K562 (cell line): ENCODE results near the gene PRKAR1B. TPM values are rescaled to one million over a fixed set of nuclear protein-coding genes. Genes with fewer than 3 reads are reported as not detected.

Experiments
- ATAC-seq: fragments of 200-7000 bp; cut with Tn5 transposase; 3 replicates; pipeline ENCODE4 v1.9.1; 2020; ENCODE audit warnings: moderate library complexity
- BruUV-seq: library from RNA; stranded (reverse); fragments of 400-500 nt; replicated peaks from 2 replicates; lab custom pipeline; 2021; lab: Mats Ljungman, UMichigan
- CTCF ChIA-PET: fragments of 300-600 bp; formaldehyde crosslinking; extraction: SDS; loops from one replicate; lab custom pipeline; 2021; ENCODE audit warnings: low intra/inter-chr PET ratio; lab: Yijun Ruan, JAX
- POLR2A ChIA-PET: fragments of 300-600, 350-650 bp; sonication (Branson Sonifier 250); formaldehyde crosslinking; extraction: SDS; loops from one replicate; lab custom pipeline; 2021; ENCODE audit warnings: antibody characterized with exemption, inconsistent platforms; lab: Yijun Ruan, JAX
- DNase-seq, 4 experiments: peaks; one replicate each; pipeline versions ENCODE4 v3.0.0 to v3.0.0-alpha.2; 2011 to 2018; ENCODE audit warnings: low spot score in 3 of 4, mixed read lengths in 3 of 4; ENCODE audit errors: extremely low read depth in 1 of 4
- FAIRE-seq: peaks from 2 replicates; lab custom pipeline; 2011; peaks lifted over from hg19 to GRCh38; lab: Jason Lieb, UNC
- H2AFZ ChIP-seq: 2 replicates; pipeline ENCODE4 v1.6.0; 2011; ENCODE audit warnings: low read depth, low read length, control low read depth, inconsistent platforms
- H3K27ac ChIP-seq: fragments of 200-600 bp; 3 replicates; pipeline ENCODE4 v1.8.0; 2011; ENCODE audit warnings: low read depth, mild to moderate bottlenecking, control low read depth, inconsistent platforms, low read length, moderate library complexity, mixed read lengths; ENCODE audit errors: extremely low read depth
- H3K27me3 ChIP-seq, 2 experiments: fragments of 300-600 bp in 1 of 2; 2 replicates in 1 of 2; 3 replicates in 1 of 2; pipeline versions ENCODE4 v1.6.0 to v1.8.0; 2011; ENCODE audit warnings: inconsistent platforms in 2 of 2, low read length in 2 of 2, mild to moderate bottlenecking in 1 of 2, mixed read lengths in 1 of 2, moderate library complexity in 1 of 2; ENCODE audit not compliant: control insufficient read depth in 2 of 2, insufficient read depth in 2 of 2
- H3K36me3 ChIP-seq: fragments of 300-600 bp; 3 replicates; pipeline ENCODE4 v1.8.0; 2011; ENCODE audit warnings: mild to moderate bottlenecking, low read length, inconsistent platforms; ENCODE audit not compliant: control insufficient read depth, insufficient read depth
- H3K4me1 ChIP-seq, 2 experiments: fragments of 200-600 bp in 1 of 2; replicated peaks in 1 of 2; 2 replicates in 1 of 2; 3 replicates in 1 of 2; pipeline versions ENCODE4 v1.5.1 to v1.8.0; 2011; ENCODE audit warnings: inconsistent platforms in 2 of 2, low read length in 2 of 2, mild to moderate bottlenecking in 1 of 2, mixed read lengths in 1 of 2, moderate library complexity in 1 of 2; ENCODE audit not compliant: control insufficient read depth in 2 of 2, insufficient read depth in 2 of 2
- H3K4me2 ChIP-seq: 2 replicates; pipeline ENCODE4 v1.6.1; 2011; ENCODE audit warnings: low read length, control low read depth, inconsistent platforms, mixed read lengths; ENCODE audit not compliant: insufficient read depth
- H3K4me3 ChIP-seq: fragments of 200-600 bp; sonication (generic), shearing (Covaris generic); 2 replicates; pipeline ENCODE4 v1.5.1; 2016; ENCODE audit warnings: control low read depth, inconsistent platforms
- H3K79me2 ChIP-seq: fragments of 200-600 bp; 3 replicates; pipeline ENCODE4 v1.8.0; 2011; ENCODE audit warnings: low read length, inconsistent platforms; ENCODE audit not compliant: control insufficient read depth, insufficient read depth
- H3K9ac ChIP-seq, 2 experiments: 2 replicates each; pipeline versions ENCODE4 v1.6.0 to v1.6.1; 2011; ENCODE audit warnings: low read depth in 2 of 2, low read length in 2 of 2, control low read depth in 1 of 2, inconsistent platforms in 1 of 2, mild to moderate bottlenecking in 1 of 2, mixed read lengths in 1 of 2; ENCODE audit not compliant: insufficient read depth in 1 of 2
- H3K9me1 ChIP-seq: one replicate; pipeline ENCODE4 v1.6.0; 2011; ENCODE audit warnings: inconsistent platforms, mild to moderate bottlenecking, low read length, moderate library complexity; ENCODE audit not compliant: control insufficient read depth, insufficient read depth
- H3K9me3 ChIP-seq: replicated peaks from 2 replicates; pipeline ENCODE4 v1.5.1; 2011; ENCODE audit warnings: low read depth, low read length, inconsistent platforms; ENCODE audit not compliant: control insufficient read depth, insufficient read depth
- H4K20me1 ChIP-seq: replicated peaks from 2 replicates; pipeline ENCODE4 v1.6.1; 2011; ENCODE audit warnings: low read length, inconsistent platforms, mixed read lengths; ENCODE audit not compliant: control insufficient read depth, insufficient read depth
- MAX ChIP-seq: sonication (generic); formaldehyde crosslinking; IDR thresholded peaks from 2 replicates; pipeline ENCODE4 v1.9.0; 2022; ENCODE audit warnings: mild to moderate bottlenecking, missing genetic modification reagents
- MGA ChIP-seq: fragments of 450-650 bp; IDR thresholded peaks from 2 replicates; pipeline ENCODE4 v1.6.1; 2016; ENCODE audit warnings: mild to moderate bottlenecking, moderate library complexity
- MYC ChIP-seq, 2 experiments: fragments of 250-450 bp in 1 of 2; sonication (Bioruptor Pico) in 1 of 2; IDR thresholded peaks; 2 replicates each; pipeline versions ENCODE4 v1.5.1 to v1.6.1; 2012 to 2021; ENCODE audit warnings: low read depth in 2 of 2, borderline replicate concordance in 1 of 2, improper control_type of control experiment in 1 of 2, low read length in 1 of 2, mild to moderate bottlenecking in 1 of 2, moderate library complexity in 1 of 2
- SIN3A ChIP-seq, 2 experiments: fragments of 150-350 bp in 1 of 2; IDR thresholded peaks; 2 replicates each; pipeline ENCODE4 v1.6.1; 2011 to 2016; ENCODE audit warnings: borderline replicate concordance in 2 of 2, low read depth in 2 of 2, low read length in 2 of 2, mild to moderate bottlenecking in 2 of 2, moderate library complexity in 2 of 2; ENCODE audit not compliant: control insufficient read depth in 1 of 2
- ZBTB33 ChIP-seq: sonication (generic); formaldehyde crosslinking; IDR thresholded peaks from 2 replicates; pipeline ENCODE4 v1.8.1; 2023; ENCODE audit warnings: mild to moderate bottlenecking, missing genetic modification reagents
- WGBS: fragments of 100-300 bp; shearing (Covaris generic); methylation state at CpG from one replicate; pipeline ENCODE4 v1.1.6; 2016; ENCODE audit warnings: low coverage, mixed read lengths; ENCODE audit not compliant: insufficient coverage; ENCODE audit errors: missing lambda C conversion rate; 5-methylcytosine and 5-hydroxymethylcytosine counted together
- in situ Hi-C: fragments of 300-500 bp; cut with MboI; formaldehyde crosslinking; loops from 4 replicates; pipeline ENCODE4 v1.15.0; 2018; ENCODE audit warnings: inconsistent platforms, mixed read lengths
- intact Hi-C: fragments of 100-400 bp; cut with micrococcal nuclease; formaldehyde crosslinking; loops from 2 replicates; pipeline ENCODE4 v1.14.2; 2022
- polyA plus RNA-seq, 8 experiments: library from polyadenylated mRNA; depleted of rRNA in 4 of 8; stranded (reverse) in 5 of 8; unstranded in 3 of 8; fragments of >200 nt; fragmentation: Nextera tagmentation in 2 of 8; fragmentation: Illumina TruSeq in 1 of 8; extraction: Ambion mirVana in 2 of 8; extraction: Trizol in 1 of 8; gene quantifications; 2 replicates each; pipeline versions ENCODE4 v1.2.1 to v1.2.3, GENCODE V29; 2011 to 2014; ENCODE audit warnings: inconsistent platforms in 1 of 8, missing spikeins in 1 of 8
- total RNA-seq, 7 experiments: library from RNA; depleted of rRNA in 6 of 7; stranded (reverse); fragments of >200 nt in 6 of 7; fragmentation: Illumina TruSeq in 2 of 7; extraction: Trizol in 2 of 7; gene quantifications; 2 replicates each; pipeline versions ENCODE4 v1.2.1 to v1.2.3, GENCODE V29; 2011 to 2021; ENCODE audit warnings: low replicate concordance in 1 of 7

The PRKAR1B gene
- total and polyA plus RNA-seq, 9 of the 15 experiments (the other 6 are each of a cell fraction or from before 2014, with no cell fraction given): 0.99 to 30.5 (median 12.7) TPM

- in situ Hi-C loops (no loop called here), intact Hi-C loops (no loop called here)
- Histone ChIP-seq H2AFZ (no peak overlapping the region), H3K79me2 (no peaks in the 10 kb centered on the region), H3K4me2 (no peak overlapping the region), H3K27ac (no peak overlapping the region), H3K9me1 (no peaks in the 10 kb centered on the region), H3K4me1 (peaks cover 0 to 16% of the 10 kb centered on the region in 2 experiments; a peak in 3 of 5 replicates), H3K36me3 (peaks cover 84% of the 10 kb centered on the region; the same call in 2 of the 3 replicates), H3K4me3 (no peak overlapping the region), H3K9me3 (no peaks in the 10 kb centered on the region), H3K9ac (no peak overlapping the region), H3K27me3 (no peaks in the 10 kb centered on the region), H4K20me1 (no peaks in the 10 kb centered on the region)
- CTCF ChIA-PET: no interaction called here
- DNase-seq: peak in 2 of 4 experiments; percentile 10 to 23
- POLR2A ChIA-PET: no interaction called here
- WGBS: 80% methylated on average over 19 of the region's 19 CpGs
- FAIRE-seq: no peak
- no TSS peak for BruUV-seq
- ATAC-seq: no peak
- peak; percentile 57; the same call in 1 of the 2 replicates for TF ChIP-seq ZBTB33
- 0 out of 2 replicates have a peak, but pooled peaks have one; percentile 31 for TF ChIP-seq MAX (CRISPR knock-in tag)
- peak; percentile 84 for TF ChIP-seq MGA
- no peak for TF ChIP-seq SIN3A (IDR thresholded peaks at IDR 0.05; ENCODE audit: borderline replicate concordance in 2 of 2, control insufficient read depth in 1 of 2, low read depth in 2 of 2, low read length in 2 of 2)
- peak; percentile 60; the same call in 1 of the 2 replicates for TF ChIP-seq MYC (IDR thresholded peaks at IDR 0.05; ENCODE audit: low read depth, low read length)
- no peak for TF ChIP-seq MYC (CRISPR knock-in tag; IDR thresholded peaks at IDR 0.05; ENCODE audit: borderline replicate concordance, low read depth)
These were observed 30.7 kb upstream of the PRKAR1B start for GRCh38 chr7:757741-758163.
